HFFc6 (cell line): ENCODE measurements around the gene MCM9. TPM values are rescaled to one million over a fixed set of nuclear protein-coding genes. Genes with fewer than 3 reads are reported as not detected.

Source experiments
- DNase-seq: peaks from one replicate; pipeline ENCODE4 v3.0.0-alpha.2; 2018
- H3K27ac Mint-ChIP-seq: 2 replicates; pipeline ENCODE4 v1.8.0; 2020; ENCODE audit warnings: mild to moderate bottlenecking, mixed read lengths
- H3K27me3 Mint-ChIP-seq: 2 replicates; pipeline ENCODE4 v1.8.0; 2021; ENCODE audit warnings: mild to moderate bottlenecking, moderate library complexity, mixed read lengths; ENCODE audit not compliant: insufficient read depth
- H3K36me3 Mint-ChIP-seq: 2 replicates; pipeline ENCODE4 v1.8.0; 2021; ENCODE audit warnings: low read depth, mixed read lengths
- H3K4me1 Mint-ChIP-seq: 2 replicates; pipeline ENCODE4 v1.8.0; 2020; ENCODE audit warnings: low read depth, mixed read lengths
- H3K4me3 Mint-ChIP-seq: 2 replicates; pipeline ENCODE4 v1.8.0; 2020; ENCODE audit warnings: mild to moderate bottlenecking, moderate library complexity, mixed read lengths
- H3K9me3 Mint-ChIP-seq: 2 replicates; pipeline ENCODE4 v1.8.0; 2020; ENCODE audit warnings: mild to moderate bottlenecking, mixed read lengths
- long read RNA-seq: library from polyadenylated mRNA; unstranded; transcript quantifications from one replicate; pipeline ENCODE4 v2.0.0, GENCODE V29; 2019
- total RNA-seq, 6 experiments: library from RNA; stranded (reverse); fragmentation: NEBNext Ultra II Directional; extraction: Animal tissue kit (Norgen Biotek cat#: 25700); gene quantifications; 2 replicates in 1 of 6; 3 replicates in 5 of 6; pipeline ENCODE4 v1.2.3, GENCODE V29; 2021
- TF ChIP-seq, protein P1 (sequence below): fragments of 200-600 bp; sonication (generic); IDR thresholded peaks from 2 replicates; pipeline ENCODE4 v1.5.0; 2021; ENCODE audit warnings: antibody characterized with exemption, mild to moderate bottlenecking

The MCM9 gene
- 1 to 10 TPM; 4.6 to 5.7 (median 5.0) TPM for total RNA-seq
- long read RNA-seq, full-length matches to known transcripts, result 1 of 3 reads
- long read RNA-seq, partial matches to known transcripts, result 1 of 3 reads
- long read RNA-seq, other reads (novel, unspliced or antisense), result 1 of 3 reads

- Mint-ChIP-seq H3K4me1 (peaks cover 22% of the 10 kb centered on the region), H3K36me3 (0 out of 2 replicates have a peak, but pooled peaks cover 4% of the 10 kb centered on the region), H3K4me3 (peak within 1 kb of the TSS; percentile 94), H3K9me3 (no peaks in the 10 kb centered on the region), H3K27me3 (no peaks in the 10 kb centered on the region; the same call in 1 of the 2 replicates), H3K27ac (peak within 1 kb of the TSS; percentile 88)
- DNase-seq, result peak; percentile 64
- TF ChIP-seq, protein P1, sequence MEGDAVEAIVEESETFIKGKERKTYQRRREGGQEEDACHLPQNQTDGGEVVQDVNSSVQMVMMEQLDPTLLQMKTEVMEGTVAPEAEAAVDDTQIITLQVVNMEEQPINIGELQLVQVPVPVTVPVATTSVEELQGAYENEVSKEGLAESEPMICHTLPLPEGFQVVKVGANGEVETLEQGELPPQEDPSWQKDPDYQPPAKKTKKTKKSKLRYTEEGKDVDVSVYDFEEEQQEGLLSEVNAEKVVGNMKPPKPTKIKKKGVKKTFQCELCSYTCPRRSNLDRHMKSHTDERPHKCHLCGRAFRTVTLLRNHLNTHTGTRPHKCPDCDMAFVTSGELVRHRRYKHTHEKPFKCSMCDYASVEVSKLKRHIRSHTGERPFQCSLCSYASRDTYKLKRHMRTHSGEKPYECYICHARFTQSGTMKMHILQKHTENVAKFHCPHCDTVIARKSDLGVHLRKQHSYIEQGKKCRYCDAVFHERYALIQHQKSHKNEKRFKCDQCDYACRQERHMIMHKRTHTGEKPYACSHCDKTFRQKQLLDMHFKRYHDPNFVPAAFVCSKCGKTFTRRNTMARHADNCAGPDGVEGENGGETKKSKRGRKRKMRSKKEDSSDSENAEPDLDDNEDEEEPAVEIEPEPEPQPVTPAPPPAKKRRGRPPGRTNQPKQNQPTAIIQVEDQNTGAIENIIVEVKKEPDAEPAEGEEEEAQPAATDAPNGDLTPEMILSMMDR, result no peak
Observed at GRCh38 chr6:118934461-118935330, at the start of gene MCM9. Gene MCM9, minus strand, starts transcription at chr6:118935159. Its CDS starts 3,436 bp downstream, at chr6:118931723.

DNA sequence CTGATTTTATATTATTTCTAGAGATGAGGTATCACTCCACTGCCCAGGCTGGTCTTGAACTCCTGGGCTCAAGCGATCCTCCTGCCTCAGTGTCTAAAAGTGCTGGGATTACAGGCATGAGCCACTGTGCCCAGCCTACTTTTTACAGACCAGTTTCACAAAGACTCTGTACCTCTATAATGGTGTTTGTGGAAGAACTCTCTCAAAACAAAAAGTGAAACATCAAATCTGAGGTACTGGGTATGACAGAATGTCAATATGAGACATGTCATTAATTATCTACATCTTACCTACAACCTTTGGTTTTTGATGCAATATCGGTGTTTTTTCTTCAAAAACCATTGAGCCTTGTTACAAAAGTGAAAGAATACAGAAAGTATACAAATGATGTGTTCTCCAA, 49.4 kb upstream of the MCM9 start:
- DNase-seq, result no peak
- H3K4me3 Mint-ChIP-seq, result no peak overlapping the region
- H3K4me1 Mint-ChIP-seq, result no peaks in the 10 kb centered on the region
- no peaks in the 10 kb centered on the region for H3K27me3 Mint-ChIP-seq
- TF ChIP-seq, protein P1, result no peak
- no peaks in the 10 kb centered on the region for H3K36me3 Mint-ChIP-seq
- H3K9me3 Mint-ChIP-seq, result no peaks in the 10 kb centered on the region
- no peak overlapping the region for H3K27ac Mint-ChIP-seq

GRCh38 chr6:118982575-118982911, 47.6 kb upstream of the MCM9 start:
- Mint-ChIP-seq H3K27me3 (no peaks in the 10 kb centered on the region), H3K36me3 (no peaks in the 10 kb centered on the region), H3K4me3 (no peak overlapping the region), H3K9me3 (no peaks in the 10 kb centered on the region), H3K4me1 (no peaks in the 10 kb centered on the region), H3K27ac (no peak overlapping the region)
- TF ChIP-seq, protein P1, result no peak
- no peak for DNase-seq

- no peaks in the 10 kb centered on the region for H3K9me3 Mint-ChIP-seq
- no peaks in the 10 kb centered on the region for H3K4me1 Mint-ChIP-seq
- H3K27ac Mint-ChIP-seq, result no peak overlapping the region
- no peak overlapping the region for H3K4me3 Mint-ChIP-seq
- no peaks in the 10 kb centered on the region for H3K36me3 Mint-ChIP-seq
- DNase-seq, result no peak
- no peaks in the 10 kb centered on the region for H3K27me3 Mint-ChIP-seq
- TF ChIP-seq, protein P1, result no peak
Observed at GRCh38 chr6:118981884-118982574, 47.1 kb upstream of the MCM9 start.

GRCh38 chr6:118980063-118980462, 45.1 kb upstream of the MCM9 start:
- TF ChIP-seq, protein P1, result no peak
- no peaks in the 10 kb centered on the region for H3K36me3 Mint-ChIP-seq
- no peak for DNase-seq
- no peaks in the 10 kb centered on the region for H3K27me3 Mint-ChIP-seq
- H3K4me3 Mint-ChIP-seq, result no peak overlapping the region
- no peaks in the 10 kb centered on the region for H3K4me1 Mint-ChIP-seq
- H3K9me3 Mint-ChIP-seq, result no peaks in the 10 kb centered on the region
- H3K27ac Mint-ChIP-seq, result no peak overlapping the region
